ENCODE results near the gene FZD2.

The FZD2 gene

GRCh38 chr17:44572801-44573200 is 15.5 kb downstream of the FZD2 start:
- Histone ChIP-seq H3K9me3 (replicated peaks; ENCODE audit: insufficient read depth, low read length) (no peaks in the 10 kb centered on the region), H3K27ac (ENCODE audit: low read length) (no peak overlapping the region), H3K4me2 (ENCODE audit: low read depth, low read length) (no peak overlapping the region), H2AFZ (ENCODE audit: low read length) (no peak overlapping the region), H3K9ac (ENCODE audit: low read length) (no peak overlapping the region), H3F3A (ENCODE audit: insufficient read depth, low read length) (no peaks in the 10 kb centered on the region), H3K79me2 (ENCODE audit: low read length) (no peaks in the 10 kb centered on the region), H3K9me2 (replicated peaks; ENCODE audit: insufficient read depth, low read length) (no peaks in the 10 kb centered on the region), H3K4me3 (ENCODE audit: low read length) (no peak overlapping the region), H3K27me3 (replicated peaks; ENCODE audit: insufficient read depth, low read length) (peaks cover 6% of the 10 kb centered on the region), H4K20me1 (ENCODE audit: insufficient read depth, low read length) (no peaks in the 10 kb centered on the region), H3K4me1 (ENCODE audit: low read length) (no peaks in the 10 kb centered on the region), H3K36me3 (replicated peaks; ENCODE audit: insufficient read depth, low read length) (no peaks in the 10 kb centered on the region)
- TF ChIP-seq EZH2phosphoT487 (IDR thresholded peaks at IDR 0.05; ENCODE audit: low read length) (no peak), CTCF (IDR thresholded peaks at IDR 0.05; ENCODE audit: low read length) (no peak), EZH2 (optimal IDR thresholded peaks at IDR 0.05; ENCODE audit: low read depth, low read length) (no peak)
- no peak for DNase-seq

- Histone ChIP-seq H3K4me2 (ENCODE audit: low read depth, low read length) (no peak overlapping the region), H3K4me3 (ENCODE audit: low read length) (no peak overlapping the region), H3K27ac (ENCODE audit: low read length) (no peak overlapping the region), H3K9me2 (replicated peaks; ENCODE audit: insufficient read depth, low read length) (no peaks in the 10 kb centered on the region), H3K9ac (ENCODE audit: low read length) (no peak overlapping the region), H3K36me3 (replicated peaks; ENCODE audit: insufficient read depth, low read length) (no peaks in the 10 kb centered on the region), H3F3A (ENCODE audit: insufficient read depth, low read length) (no peaks in the 10 kb centered on the region), H3K79me2 (ENCODE audit: low read length) (no peaks in the 10 kb centered on the region), H3K4me1 (ENCODE audit: low read length) (no peaks in the 10 kb centered on the region), H4K20me1 (ENCODE audit: insufficient read depth, low read length) (no peaks in the 10 kb centered on the region), H3K27me3 (replicated peaks; ENCODE audit: insufficient read depth, low read length) (no peaks in the 10 kb centered on the region; the same call in 1 of the 2 replicates), H2AFZ (ENCODE audit: low read length) (no peak overlapping the region), H3K9me3 (replicated peaks; ENCODE audit: insufficient read depth, low read length) (no peaks in the 10 kb centered on the region)
- TF ChIP-seq CTCF (IDR thresholded peaks at IDR 0.05; ENCODE audit: low read length) (no peak), EZH2phosphoT487 (IDR thresholded peaks at IDR 0.05; ENCODE audit: low read length) (no peak), EZH2 (optimal IDR thresholded peaks at IDR 0.05; ENCODE audit: low read depth, low read length) (no peak)
- DNase-seq, result no peak
These were observed 18.1 kb downstream of the FZD2 start for GRCh38 chr17:44575403-44575802.

- Histone ChIP-seq H3K79me2 (ENCODE audit: low read length) (no peaks in the 10 kb centered on the region), H4K20me1 (ENCODE audit: insufficient read depth, low read length) (no peaks in the 10 kb centered on the region), H3K9me2 (replicated peaks; ENCODE audit: insufficient read depth, low read length) (no peaks in the 10 kb centered on the region), H3K36me3 (replicated peaks; ENCODE audit: insufficient read depth, low read length) (no peaks in the 10 kb centered on the region), H3K9me3 (replicated peaks; ENCODE audit: insufficient read depth, low read length) (no peaks in the 10 kb centered on the region), H3K9ac (ENCODE audit: low read length) (no peak overlapping the region), H2AFZ (ENCODE audit: low read length) (no peak overlapping the region), H3K4me2 (ENCODE audit: low read depth, low read length) (no peak overlapping the region), H3K27ac (ENCODE audit: low read length) (no peak overlapping the region), H3K4me3 (ENCODE audit: low read length) (no peak overlapping the region), H3F3A (ENCODE audit: insufficient read depth, low read length) (no peaks in the 10 kb centered on the region), H3K27me3 (replicated peaks; ENCODE audit: insufficient read depth, low read length) (no peaks in the 10 kb centered on the region; the same call in 1 of the 2 replicates), H3K4me1 (ENCODE audit: low read length) (no peaks in the 10 kb centered on the region)
- TF ChIP-seq EZH2phosphoT487 (IDR thresholded peaks at IDR 0.05; ENCODE audit: low read length), result no peak
- no peak for TF ChIP-seq EZH2 (optimal IDR thresholded peaks at IDR 0.05; ENCODE audit: low read depth, low read length)
- no peak for TF ChIP-seq CTCF (IDR thresholded peaks at IDR 0.05; ENCODE audit: low read length)
- DNase-seq, result no peak
These were observed 21.7 kb downstream of the FZD2 start for GRCh38 chr17:44578947-44579346.
